Tibial nerve (tissue), 4 donors: ENCODE data around the gene STXBP6.

Experiments
- EP300 ChIP-seq, 2 donors: sonication (generic); formaldehyde crosslinking; IDR thresholded peaks; one replicate each; pipeline ENCODE4 v1.6.1; 2017; ENCODE audit warnings: antibody characterized with exemption in 2 of 2, mild to moderate bottlenecking in 1 of 2
- POLR2A ChIP-seq, 2 donors: fragments of 450-650 bp; IDR thresholded peaks; one replicate each; pipeline ENCODE4 v1.6.1; 2017; ENCODE audit warnings: antibody characterized with exemption in 2 of 2, mild to moderate bottlenecking in 2 of 2, moderate library complexity in 2 of 2
- TF ChIP-seq, protein P1 (sequence below), 5 experiments: fragments of 200-600 bp in 3 of 5; fragments of 450-650 bp in 2 of 5; sonication (generic) in 3 of 5; IDR thresholded peaks; one replicate each; pipeline ENCODE4 v1.5.1; 2016 to 2019; ENCODE audit warnings: antibody characterized with exemption in 5 of 5, mild to moderate bottlenecking in 3 of 5, moderate library complexity in 2 of 5

GRCh38 chr14:24935796-24936195 is 114.2 kb downstream of the STXBP6 start:
- TF ChIP-seq, protein P1, sequence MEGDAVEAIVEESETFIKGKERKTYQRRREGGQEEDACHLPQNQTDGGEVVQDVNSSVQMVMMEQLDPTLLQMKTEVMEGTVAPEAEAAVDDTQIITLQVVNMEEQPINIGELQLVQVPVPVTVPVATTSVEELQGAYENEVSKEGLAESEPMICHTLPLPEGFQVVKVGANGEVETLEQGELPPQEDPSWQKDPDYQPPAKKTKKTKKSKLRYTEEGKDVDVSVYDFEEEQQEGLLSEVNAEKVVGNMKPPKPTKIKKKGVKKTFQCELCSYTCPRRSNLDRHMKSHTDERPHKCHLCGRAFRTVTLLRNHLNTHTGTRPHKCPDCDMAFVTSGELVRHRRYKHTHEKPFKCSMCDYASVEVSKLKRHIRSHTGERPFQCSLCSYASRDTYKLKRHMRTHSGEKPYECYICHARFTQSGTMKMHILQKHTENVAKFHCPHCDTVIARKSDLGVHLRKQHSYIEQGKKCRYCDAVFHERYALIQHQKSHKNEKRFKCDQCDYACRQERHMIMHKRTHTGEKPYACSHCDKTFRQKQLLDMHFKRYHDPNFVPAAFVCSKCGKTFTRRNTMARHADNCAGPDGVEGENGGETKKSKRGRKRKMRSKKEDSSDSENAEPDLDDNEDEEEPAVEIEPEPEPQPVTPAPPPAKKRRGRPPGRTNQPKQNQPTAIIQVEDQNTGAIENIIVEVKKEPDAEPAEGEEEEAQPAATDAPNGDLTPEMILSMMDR (IDR thresholded peaks at IDR 0.05) = no peak
- no peak for TF ChIP-seq POLR2A (IDR thresholded peaks at IDR 0.05)
- no peak for TF ChIP-seq EP300 (IDR thresholded peaks at IDR 0.05)
